GM12878 (cell line): ENCODE results near the gene STX1A. TPM values are rescaled to one million over a fixed set of nuclear protein-coding genes. Genes with fewer than 3 reads are reported as not detected.

Source experiments
- FOXM1 ChIP-seq: IDR thresholded peaks from 2 replicates; pipeline ENCODE4 v1.6.1; 2012; ENCODE audit warnings: low read depth, mild to moderate bottlenecking, inconsistent platforms, low read length, moderate library complexity
- MEF2B ChIP-seq: fragments of 450-650 bp; IDR thresholded peaks from 2 replicates; pipeline ENCODE4 v1.6.1; 2018; ENCODE audit warnings: mild to moderate bottlenecking, moderate library complexity; ENCODE audit not compliant: partially characterized antibody, poor library complexity, severe bottlenecking
- MTA2 ChIP-seq: fragments of 450-650 bp; IDR thresholded peaks from 2 replicates; pipeline ENCODE4 v1.6.1; 2016; ENCODE audit warnings: low read depth, mild to moderate bottlenecking, moderate library complexity
- NFIC ChIP-seq: IDR thresholded peaks from 2 replicates; pipeline ENCODE4 v1.6.1; 2012; ENCODE audit warnings: low read depth, mild to moderate bottlenecking, inconsistent platforms, low read length, moderate library complexity
- PAX8 ChIP-seq: fragments of 450-650 bp; IDR thresholded peaks from 2 replicates; pipeline ENCODE4 v1.6.1; 2017; ENCODE audit warnings: mild to moderate bottlenecking, moderate library complexity
- RB1 ChIP-seq: fragments of 450-650 bp; formaldehyde crosslinking; IDR thresholded peaks from 2 replicates; pipeline ENCODE4 v1.6.1; 2017; ENCODE audit warnings: mild to moderate bottlenecking, borderline replicate concordance
- SMAD1 ChIP-seq: fragments of 450-650 bp; IDR thresholded peaks from 2 replicates; pipeline ENCODE4 v1.6.1; 2018; ENCODE audit warnings: mild to moderate bottlenecking, low read depth; ENCODE audit not compliant: partially characterized antibody
- SRF ChIP-seq, 2 experiments: IDR thresholded peaks; 2 replicates each; pipeline ENCODE4 v1.6.1; 2011; ENCODE audit warnings: low read depth in 2 of 2, low read length in 2 of 2, mild to moderate bottlenecking in 1 of 2, moderate library complexity in 1 of 2
- ZNF24 ChIP-seq: fragments of 450-650 bp; IDR thresholded peaks from 2 replicates; pipeline ENCODE4 v1.6.1; 2017; ENCODE audit warnings: antibody characterized with exemption, mild to moderate bottlenecking
- polyA plus RNA-seq, 11 experiments: library from polyadenylated mRNA; depleted of rRNA in 4 of 11; unstranded in 6 of 11; stranded (reverse) in 5 of 11; fragments of >200 nt; fragmentation: Nextera tagmentation in 4 of 11; fragmentation: Illumina TruSeq in 1 of 11; extraction: Ambion mirVana in 4 of 11; extraction: Trizol in 1 of 11; gene quantifications; 1 replicate in 1 of 11; 2 replicates in 10 of 11; pipeline versions ENCODE4 v1.2.1 to v1.2.3, GENCODE V29; 2011 to 2016; ENCODE audit warnings: inconsistent platforms in 2 of 11, missing spikeins in 2 of 11, low read depth in 1 of 11
- total RNA-seq, 4 experiments: library from RNA; depleted of rRNA in 3 of 4; stranded (reverse); fragments of >200 nt in 3 of 4; fragmentation: Illumina TruSeq in 1 of 4; extraction: Trizol in 1 of 4; gene quantifications; 2 replicates each; pipeline versions ENCODE4 v1.2.1 to v1.2.3, GENCODE V29; 2013 to 2021
- TF ChIP-seq, protein P1 (sequence below): fragments of 450-650 bp; IDR thresholded peaks from 2 replicates; pipeline ENCODE4 v1.6.1; 2017; ENCODE audit warnings: mild to moderate bottlenecking, low read depth, inconsistent platforms; ENCODE audit not compliant: poor library complexity, severe bottlenecking
- TF ChIP-seq, protein P2 (sequence below): IDR thresholded peaks from 2 replicates; pipeline ENCODE4 v1.6.1; 2011; ENCODE audit warnings: mild to moderate bottlenecking, low read depth, low read length, moderate library complexity; ENCODE audit not compliant: insufficient replicate concordance
- TF ChIP-seq, protein P3 (sequence below): fragments of 450-650 bp; IDR thresholded peaks from 2 replicates; pipeline ENCODE4 v1.6.1; 2016; ENCODE audit warnings: mild to moderate bottlenecking, moderate library complexity, borderline replicate concordance
- TF ChIP-seq, protein P4 (sequence below): fragments of 450-650 bp; IDR thresholded peaks from 2 replicates; pipeline ENCODE4 v1.6.1; 2016; ENCODE audit warnings: mild to moderate bottlenecking
- TF ChIP-seq, protein P5 (sequence below): fragments of 450-650 bp; IDR thresholded peaks from 2 replicates; pipeline ENCODE4 v1.6.1; 2017; ENCODE audit warnings: mild to moderate bottlenecking, moderate library complexity

The STX1A gene
- total and polyA plus RNA-seq, 10 of the 15 experiments (the other 5 are each of a cell fraction or from before 2014, with no cell fraction given), result 0.15 to 5.3 (median 2.5) TPM

DNA sequence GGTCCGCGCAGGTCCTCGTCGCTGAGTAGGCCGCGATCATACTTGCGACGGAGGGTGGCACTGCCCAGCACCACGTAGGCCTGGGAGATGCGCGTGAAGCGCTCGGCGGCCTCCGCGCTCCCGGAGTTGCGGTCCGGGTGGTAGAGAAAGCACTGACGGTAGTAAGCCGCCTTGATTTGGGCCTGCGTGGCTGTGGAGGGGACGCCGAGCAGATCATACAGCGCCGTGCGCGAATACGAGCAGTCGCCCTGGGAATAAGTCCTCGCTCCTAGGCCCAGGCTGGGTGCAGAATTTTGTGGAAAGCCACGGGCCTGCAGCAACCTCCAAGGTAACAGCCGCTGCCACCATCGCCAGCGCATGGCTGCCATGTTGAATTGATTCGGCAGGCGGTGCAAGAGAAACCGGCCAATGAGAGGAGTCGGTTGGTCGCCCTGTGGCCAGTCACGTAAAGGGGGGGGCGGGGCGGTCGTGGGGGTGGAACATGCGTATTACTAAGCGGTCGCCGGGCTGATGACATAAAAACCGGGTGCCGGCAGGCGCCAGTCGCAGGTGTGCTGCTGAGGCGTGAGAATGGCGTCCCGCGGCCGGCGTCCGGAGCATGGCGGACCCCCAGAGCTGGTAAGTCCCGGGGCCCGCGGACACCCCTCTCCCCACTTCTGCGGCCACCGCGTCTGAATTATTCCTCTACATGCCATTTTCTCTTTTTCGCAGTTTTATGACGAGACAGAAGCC lies 36.2 kb downstream of the STX1A start, which contains the start of the genes BUD23 and DNAJC30 (continued):
- TF ChIP-seq, protein P1, sequence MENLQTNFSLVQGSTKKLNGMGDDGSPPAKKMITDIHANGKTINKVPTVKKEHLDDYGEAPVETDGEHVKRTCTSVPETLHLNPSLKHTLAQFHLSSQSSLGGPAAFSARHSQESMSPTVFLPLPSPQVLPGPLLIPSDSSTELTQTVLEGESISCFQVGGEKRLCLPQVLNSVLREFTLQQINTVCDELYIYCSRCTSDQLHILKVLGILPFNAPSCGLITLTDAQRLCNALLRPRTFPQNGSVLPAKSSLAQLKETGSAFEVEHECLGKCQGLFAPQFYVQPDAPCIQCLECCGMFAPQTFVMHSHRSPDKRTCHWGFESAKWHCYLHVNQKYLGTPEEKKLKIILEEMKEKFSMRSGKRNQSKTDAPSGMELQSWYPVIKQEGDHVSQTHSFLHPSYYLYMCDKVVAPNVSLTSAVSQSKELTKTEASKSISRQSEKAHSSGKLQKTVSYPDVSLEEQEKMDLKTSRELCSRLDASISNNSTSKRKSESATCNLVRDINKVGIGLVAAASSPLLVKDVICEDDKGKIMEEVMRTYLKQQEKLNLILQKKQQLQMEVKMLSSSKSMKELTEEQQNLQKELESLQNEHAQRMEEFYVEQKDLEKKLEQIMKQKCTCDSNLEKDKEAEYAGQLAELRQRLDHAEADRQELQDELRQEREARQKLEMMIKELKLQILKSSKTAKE, result no peak
- TF ChIP-seq SMAD1 (peak; percentile 11), FOXM1 (no peak), NFIC (no peak), RB1 (no peak), PAX8 (no peak), MTA2 (no peak), MEF2B (no peak), ZNF24 (no peak), SRF (IDR thresholded peaks at IDR 0.05; ENCODE audit: low read depth in 2 of 2, low read length in 2 of 2) (peak in 1 of 2 experiments; percentile 93; a peak in 3 of 4 replicates)
- TF ChIP-seq, protein P2, sequence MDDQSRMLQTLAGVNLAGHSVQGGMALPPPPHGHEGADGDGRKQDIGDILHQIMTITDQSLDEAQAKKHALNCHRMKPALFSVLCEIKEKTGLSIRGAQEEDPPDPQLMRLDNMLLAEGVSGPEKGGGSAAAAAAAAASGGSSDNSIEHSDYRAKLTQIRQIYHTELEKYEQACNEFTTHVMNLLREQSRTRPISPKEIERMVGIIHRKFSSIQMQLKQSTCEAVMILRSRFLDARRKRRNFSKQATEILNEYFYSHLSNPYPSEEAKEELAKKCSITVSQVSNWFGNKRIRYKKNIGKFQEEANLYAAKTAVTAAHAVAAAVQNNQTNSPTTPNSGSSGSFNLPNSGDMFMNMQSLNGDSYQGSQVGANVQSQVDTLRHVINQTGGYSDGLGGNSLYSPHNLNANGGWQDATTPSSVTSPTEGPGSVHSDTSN, result no peak
- TF ChIP-seq, protein P3, sequence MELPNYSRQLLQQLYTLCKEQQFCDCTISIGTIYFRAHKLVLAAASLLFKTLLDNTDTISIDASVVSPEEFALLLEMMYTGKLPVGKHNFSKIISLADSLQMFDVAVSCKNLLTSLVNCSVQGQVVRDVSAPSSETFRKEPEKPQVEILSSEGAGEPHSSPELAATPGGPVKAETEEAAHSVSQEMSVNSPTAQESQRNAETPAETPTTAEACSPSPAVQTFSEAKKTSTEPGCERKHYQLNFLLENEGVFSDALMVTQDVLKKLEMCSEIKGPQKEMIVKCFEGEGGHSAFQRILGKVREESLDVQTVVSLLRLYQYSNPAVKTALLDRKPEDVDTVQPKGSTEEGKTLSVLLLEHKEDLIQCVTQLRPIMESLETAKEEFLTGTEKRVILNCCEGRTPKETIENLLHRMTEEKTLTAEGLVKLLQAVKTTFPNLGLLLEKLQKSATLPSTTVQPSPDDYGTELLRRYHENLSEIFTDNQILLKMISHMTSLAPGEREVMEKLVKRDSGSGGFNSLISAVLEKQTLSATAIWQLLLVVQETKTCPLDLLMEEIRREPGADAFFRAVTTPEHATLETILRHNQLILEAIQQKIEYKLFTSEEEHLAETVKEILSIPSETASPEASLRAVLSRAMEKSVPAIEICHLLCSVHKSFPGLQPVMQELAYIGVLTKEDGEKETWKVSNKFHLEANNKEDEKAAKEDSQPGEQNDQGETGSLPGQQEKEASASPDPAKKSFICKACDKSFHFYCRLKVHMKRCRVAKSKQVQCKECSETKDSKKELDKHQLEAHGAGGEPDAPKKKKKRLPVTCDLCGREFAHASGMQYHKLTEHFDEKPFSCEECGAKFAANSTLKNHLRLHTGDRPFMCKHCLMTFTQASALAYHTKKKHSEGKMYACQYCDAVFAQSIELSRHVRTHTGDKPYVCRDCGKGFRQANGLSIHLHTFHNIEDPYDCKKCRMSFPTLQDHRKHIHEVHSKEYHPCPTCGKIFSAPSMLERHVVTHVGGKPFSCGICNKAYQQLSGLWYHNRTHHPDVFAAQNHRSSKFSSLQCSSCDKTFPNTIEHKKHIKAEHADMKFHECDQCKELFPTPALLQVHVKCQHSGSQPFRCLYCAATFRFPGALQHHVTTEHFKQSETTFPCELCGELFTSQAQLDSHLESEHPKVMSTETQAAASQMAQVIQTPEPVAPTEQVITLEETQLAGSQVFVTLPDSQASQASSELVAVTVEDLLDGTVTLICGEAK, result no peak
- TF ChIP-seq, protein P4, sequence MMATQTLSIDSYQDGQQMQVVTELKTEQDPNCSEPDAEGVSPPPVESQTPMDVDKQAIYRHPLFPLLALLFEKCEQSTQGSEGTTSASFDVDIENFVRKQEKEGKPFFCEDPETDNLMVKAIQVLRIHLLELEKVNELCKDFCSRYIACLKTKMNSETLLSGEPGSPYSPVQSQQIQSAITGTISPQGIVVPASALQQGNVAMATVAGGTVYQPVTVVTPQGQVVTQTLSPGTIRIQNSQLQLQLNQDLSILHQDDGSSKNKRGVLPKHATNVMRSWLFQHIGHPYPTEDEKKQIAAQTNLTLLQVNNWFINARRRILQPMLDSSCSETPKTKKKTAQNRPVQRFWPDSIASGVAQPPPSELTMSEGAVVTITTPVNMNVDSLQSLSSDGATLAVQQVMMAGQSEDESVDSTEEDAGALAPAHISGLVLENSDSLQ, result peak; percentile 10; the same call in 1 of the 2 replicates
- TF ChIP-seq, protein P5, sequence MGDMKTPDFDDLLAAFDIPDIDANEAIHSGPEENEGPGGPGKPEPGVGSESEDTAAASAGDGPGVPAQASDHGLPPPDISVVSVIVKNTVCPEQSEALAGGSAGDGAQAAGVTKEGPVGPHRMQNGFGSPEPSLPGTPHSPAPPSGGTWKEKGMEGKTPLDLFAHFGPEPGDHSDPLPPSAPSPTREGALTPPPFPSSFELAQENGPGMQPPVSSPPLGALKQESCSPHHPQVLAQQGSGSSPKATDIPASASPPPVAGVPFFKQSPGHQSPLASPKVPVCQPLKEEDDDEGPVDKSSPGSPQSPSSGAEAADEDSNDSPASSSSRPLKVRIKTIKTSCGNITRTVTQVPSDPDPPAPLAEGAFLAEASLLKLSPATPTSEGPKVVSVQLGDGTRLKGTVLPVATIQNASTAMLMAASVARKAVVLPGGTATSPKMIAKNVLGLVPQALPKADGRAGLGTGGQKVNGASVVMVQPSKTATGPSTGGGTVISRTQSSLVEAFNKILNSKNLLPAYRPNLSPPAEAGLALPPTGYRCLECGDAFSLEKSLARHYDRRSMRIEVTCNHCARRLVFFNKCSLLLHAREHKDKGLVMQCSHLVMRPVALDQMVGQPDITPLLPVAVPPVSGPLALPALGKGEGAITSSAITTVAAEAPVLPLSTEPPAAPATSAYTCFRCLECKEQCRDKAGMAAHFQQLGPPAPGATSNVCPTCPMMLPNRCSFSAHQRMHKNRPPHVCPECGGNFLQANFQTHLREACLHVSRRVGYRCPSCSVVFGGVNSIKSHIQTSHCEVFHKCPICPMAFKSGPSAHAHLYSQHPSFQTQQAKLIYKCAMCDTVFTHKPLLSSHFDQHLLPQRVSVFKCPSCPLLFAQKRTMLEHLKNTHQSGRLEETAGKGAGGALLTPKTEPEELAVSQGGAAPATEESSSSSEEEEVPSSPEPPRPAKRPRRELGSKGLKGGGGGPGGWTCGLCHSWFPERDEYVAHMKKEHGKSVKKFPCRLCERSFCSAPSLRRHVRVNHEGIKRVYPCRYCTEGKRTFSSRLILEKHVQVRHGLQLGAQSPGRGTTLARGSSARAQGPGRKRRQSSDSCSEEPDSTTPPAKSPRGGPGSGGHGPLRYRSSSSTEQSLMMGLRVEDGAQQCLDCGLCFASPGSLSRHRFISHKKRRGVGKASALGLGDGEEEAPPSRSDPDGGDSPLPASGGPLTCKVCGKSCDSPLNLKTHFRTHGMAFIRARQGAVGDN, result no peak
